ENCODE results near the gene ANO3.
"Not testable (repeated sequence)": the region's sequence is repeated elsewhere in the genome, so short reads cannot be mapped to it uniquely, and the experiment has no call there.

The ANO3 gene

DNA sequence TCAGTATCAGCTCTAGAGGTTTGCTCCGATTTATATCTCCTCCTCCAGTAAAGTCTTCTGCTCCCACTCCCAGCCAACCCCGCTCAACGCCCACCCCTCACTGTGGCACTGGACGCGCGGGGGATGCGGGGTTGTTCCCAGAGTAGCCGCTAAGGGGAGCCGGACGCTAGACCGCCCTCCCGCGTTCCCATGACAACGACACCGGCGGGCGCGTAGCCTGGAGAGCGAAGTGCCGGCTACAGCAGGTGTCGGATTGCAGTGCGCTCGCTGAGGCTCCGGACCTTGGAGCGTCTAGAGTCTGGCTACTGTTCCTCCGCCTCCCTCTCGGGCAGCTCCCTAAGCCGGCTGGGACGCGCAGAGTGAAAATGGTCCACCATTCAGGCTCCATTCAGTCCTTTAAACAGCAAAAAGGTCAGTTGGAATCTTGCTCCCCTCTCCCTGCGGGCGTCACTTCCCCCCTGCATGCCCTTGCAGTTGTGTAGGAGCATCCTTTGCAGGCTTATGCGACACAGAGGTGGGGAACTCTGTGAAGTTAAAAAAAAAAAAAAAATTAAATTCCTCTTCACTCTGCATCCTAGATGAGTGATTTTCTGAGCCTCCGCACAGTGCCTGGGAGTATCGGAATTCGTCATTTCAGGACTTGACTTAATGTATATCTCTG is at the start of gene ANO3:
TSS of gene ANO3 (plus strand) at position 220 of the 661 bp plus-strand sequence. CDS start at position 366, 146 bp downstream.
- no peak for DNase-seq (ENCODE audit: low read depth, low spot score)

DNA sequence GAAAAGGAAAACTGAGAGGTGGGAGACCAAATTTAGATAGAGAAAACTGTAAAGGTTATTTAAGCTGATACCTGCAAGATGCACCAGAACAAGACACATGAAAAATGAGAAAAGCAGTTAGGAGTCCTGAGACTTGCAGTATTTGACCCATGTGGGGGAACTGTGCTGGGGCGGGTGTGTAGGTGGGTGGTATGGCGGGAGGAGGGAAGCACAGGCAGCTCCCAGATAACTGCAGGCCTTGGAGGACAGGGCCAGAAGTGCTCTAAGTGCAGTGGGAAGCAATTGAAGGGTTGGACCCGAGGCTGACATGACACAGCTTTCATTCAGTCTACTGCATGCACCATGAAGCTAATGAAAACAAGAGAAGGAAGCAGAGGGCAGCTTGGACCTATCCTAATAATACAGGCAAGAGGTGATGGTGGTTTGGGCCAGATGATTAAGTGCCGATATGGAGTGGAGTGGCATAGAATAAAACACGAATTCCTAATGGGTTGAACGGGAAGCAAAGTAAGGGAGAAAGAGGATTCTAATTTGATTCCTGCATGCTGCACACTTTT is 48.0 kb upstream of the ANO3 start:
- DNase-seq (ENCODE audit: low read depth, low spot score): no peak

- no peak for DNase-seq (ENCODE audit: low read depth, low spot score)
Measured at GRCh38 chr11:26285608-26286007, 46.3 kb upstream of the ANO3 start.

GRCh38 chr11:26286472-26287066 is 45.4 kb upstream of the ANO3 start:
- DNase-seq (ENCODE audit: low read depth, low spot score): no peak

DNA sequence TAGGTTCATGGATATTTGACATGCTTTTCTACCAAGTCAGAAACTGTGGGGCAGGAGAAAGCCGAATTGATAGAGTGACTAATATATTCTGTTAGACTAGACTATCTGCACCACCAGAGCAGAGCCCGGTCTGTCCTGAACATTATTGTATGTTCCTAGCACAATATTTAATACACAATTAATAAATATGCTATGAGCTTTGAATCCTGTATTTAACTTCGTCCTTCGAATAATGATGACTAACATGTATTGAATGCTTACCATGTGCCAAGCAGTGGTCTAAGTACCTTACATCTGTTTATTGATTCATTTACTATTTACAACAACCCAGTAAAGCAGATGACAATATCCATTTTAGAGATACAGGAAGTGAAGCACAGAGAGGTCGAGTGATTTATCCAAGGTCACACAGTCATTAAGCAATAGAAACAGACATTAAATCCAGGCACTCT is 44.8 kb upstream of the ANO3 start:
- DNase-seq (ENCODE audit: low read depth, low spot score): no peak

DNA sequence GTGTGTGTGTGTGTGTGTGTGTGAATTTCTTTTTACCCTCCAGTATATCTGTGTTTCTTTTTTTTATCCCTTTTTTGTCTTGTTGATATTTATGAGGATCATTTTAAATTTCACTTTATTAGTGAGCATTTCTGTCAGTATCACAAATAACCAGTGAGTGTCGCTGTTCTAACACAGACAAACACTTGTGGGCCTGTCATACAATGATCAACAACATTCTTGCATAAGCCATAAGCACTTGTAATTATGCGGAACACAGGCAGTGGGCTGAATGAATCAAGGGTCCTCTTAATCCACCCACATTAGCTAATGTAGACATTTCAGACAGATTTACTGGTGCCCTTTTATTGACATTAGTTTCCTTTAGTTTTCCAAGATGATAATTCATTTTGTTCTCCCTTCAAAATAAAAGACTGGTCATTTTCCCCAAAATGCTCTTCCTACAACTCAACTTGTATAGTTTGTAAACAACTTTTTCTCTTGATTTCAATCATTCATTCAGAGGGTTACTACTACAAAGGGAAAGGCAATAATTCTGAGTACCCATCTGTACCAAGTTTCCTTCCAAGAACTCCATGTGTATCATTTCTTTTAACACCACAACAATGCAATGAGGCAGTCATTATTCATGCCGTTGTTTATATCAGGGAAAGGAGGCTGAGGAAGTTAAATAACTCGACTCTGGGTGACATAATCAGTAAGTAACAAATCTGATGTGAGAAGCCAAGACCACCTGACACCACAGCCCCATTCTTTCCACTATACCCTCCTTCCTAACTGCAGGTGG is 34.5 kb upstream of the ANO3 start:
- DNase-seq (ENCODE audit: low read depth, low spot score): no peak

- not testable (repeated sequence) for DNase-seq (ENCODE audit: low read depth, low spot score)
Measured at GRCh38 chr11:26316372-26316771, 15.6 kb upstream of the ANO3 start.

DNA sequence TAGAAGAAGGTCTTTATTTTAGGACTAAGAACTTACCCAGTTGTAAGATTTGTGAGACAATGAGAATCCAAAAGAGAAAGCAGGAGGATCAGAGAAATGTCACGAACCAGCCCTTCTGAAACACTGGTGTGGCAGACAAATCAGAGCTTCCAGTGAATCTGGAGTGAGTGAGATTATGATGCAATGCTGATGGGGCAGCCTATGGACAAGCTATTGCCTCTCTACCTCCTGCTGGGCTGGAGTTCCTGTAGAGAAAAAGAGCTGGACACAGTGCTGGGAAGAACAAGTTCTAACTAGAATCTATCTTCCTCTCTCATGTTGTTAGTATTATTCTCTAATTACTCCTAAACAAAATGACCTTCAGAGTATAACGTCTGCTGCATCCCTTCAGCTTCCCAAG is 12.0 kb upstream of the ANO3 start:
- no peak for DNase-seq (ENCODE audit: low read depth, low spot score)

GRCh38 chr11:26321516-26321915 is 10.4 kb upstream of the ANO3 start:
- no peak for DNase-seq (ENCODE audit: low read depth, low spot score)

- DNase-seq (ENCODE audit: low read depth, low spot score): no peak
Measured at GRCh38 chr11:26322335-26323067, 9.4 kb upstream of the ANO3 start.

DNA sequence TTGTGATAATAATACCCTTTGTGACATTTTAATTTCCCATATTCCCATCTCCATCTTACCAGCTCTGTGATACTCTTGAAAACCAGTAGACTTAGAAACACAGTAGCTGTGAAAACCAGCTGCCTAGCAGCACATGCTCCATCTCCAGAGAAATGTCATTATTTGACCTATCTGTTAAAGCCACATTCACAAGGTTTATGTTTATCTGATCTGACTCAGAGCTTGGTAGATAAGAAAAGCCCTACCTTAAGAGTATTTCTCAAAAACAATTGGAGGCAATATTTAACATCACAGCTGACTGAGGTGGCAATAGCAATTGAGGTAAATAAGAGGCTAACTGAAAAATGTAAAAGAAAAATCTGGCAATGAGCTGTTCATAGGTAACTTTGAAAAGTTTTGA is 8.1 kb upstream of the ANO3 start:
- DNase-seq (ENCODE audit: low read depth, low spot score): no peak

- DNase-seq (ENCODE audit: low read depth, low spot score): no peak
Measured at GRCh38 chr11:26324270-26324669, 7.7 kb upstream of the ANO3 start.

DNA sequence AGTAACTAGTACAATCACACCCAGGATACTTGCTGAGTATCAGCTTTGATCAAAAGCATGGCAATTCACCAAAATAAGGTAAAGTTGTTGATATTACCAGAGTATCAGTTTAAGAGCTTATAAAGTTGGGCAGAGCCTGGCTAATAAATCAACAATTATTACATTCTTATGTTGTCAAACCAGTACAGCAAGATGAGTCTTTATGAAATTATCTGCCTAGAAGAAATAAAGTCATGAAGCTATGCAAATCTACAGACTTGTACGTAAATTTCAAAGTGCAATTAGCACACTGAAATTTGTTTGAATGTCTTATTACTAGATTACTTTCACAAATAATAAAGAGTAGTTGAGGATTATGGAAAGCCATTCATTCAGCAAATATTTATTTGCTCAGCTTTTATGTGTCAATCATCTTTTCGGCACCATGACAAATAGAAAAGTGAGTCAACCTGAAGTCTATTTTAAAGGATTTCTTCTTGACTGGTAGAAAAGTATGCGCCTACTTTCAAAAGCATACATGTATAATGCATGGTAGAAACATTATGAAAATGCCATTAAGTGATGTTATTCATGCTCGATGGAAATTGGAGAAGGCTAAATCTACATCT is 5.0 kb upstream of the ANO3 start:
- DNase-seq (ENCODE audit: low read depth, low spot score): no peak

- no peak for DNase-seq (ENCODE audit: low read depth, low spot score)
Measured at GRCh38 chr11:26329206-26329605, 2.7 kb upstream of the ANO3 start.

DNA sequence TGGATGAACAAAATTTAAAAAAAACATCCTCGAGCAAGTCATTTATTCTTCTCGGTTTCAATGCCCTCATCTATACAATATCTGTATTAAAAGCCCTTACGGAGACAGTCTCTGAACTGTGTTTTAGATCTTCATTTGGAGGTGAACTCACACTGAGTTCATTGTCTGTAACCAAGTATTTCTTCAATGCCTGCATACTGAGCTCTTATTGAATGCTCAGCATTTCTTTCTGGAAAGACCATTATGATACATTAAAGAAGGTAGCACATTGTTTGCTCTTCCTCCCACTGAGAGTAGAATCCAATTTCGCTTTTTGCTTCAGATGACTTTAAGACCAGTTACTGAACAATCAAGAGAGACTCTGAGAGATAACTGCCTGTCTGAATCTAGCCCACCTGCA is 1.7 kb upstream of the ANO3 start:
- no peak for DNase-seq (ENCODE audit: low read depth, low spot score)

DNA sequence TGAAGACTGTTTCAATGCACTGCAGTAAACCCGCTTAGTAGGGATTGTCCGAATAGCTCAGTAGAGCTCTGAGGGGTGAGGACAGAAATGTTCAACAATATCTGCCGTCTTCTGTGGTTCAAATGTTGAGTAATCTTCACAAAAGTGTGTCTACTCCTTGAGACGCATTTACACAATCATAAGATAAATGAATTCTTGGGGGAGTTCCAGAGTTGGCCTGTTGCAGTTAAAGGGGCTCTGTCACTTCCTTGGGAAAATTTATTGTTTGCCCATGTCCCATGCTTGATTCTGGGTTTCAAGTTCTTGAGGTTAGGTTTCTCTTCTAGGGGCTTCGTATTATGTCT is 614 bp downstream of the ANO3 start:
- no peak for DNase-seq (ENCODE audit: low read depth, low spot score)

GRCh38 chr11:26333906-26334305 is 2.0 kb downstream of the ANO3 start:
- no peak for DNase-seq (ENCODE audit: low read depth, low spot score)

DNA sequence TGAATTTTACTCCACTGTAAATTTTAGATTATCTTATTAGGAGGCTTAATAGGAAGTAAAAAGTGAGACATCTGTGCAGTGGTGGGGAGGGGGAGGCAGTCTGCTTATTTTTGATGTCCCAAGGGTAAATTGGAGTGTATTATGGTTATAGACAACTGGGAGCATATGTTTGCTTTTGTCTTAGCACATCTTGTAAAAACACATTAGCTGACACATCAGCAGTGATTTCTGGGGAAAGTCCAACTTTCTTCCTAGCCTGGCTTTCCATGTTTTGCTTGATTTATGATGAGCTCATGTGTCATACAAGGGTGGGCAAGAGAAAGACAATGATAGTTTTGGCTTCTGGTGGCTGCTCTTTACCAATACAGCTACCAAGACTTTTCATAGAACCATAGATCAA is 4.0 kb downstream of the ANO3 start:
- DNase-seq (ENCODE audit: low read depth, low spot score): no peak

GRCh38 chr11:26344647-26345046 is 12.7 kb downstream of the ANO3 start:
- DNase-seq (ENCODE audit: low read depth, low spot score): no peak

- DNase-seq (ENCODE audit: low read depth, low spot score): no peak
Measured at GRCh38 chr11:26348776-26349175, 16.8 kb downstream of the ANO3 start.

DNA sequence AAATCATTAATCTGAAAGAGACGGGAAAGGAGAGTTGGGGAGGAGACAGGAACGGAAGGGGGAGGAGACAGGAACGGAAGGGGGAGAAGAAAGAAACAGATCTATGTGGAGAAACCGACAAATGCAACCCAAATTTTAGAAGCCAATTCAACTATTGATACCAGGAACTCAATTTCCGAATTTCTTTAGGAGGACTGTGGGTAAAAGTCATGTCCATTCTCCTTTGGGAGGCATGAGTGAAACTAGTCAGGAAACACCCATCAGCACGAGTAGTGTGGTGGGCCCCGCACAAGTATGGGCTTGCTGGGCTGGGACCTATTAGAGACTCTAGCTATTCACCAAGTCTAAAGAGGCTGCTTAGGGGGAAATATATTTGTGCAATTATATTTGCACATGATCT is 18.1 kb downstream of the ANO3 start:
- DNase-seq (ENCODE audit: low read depth, low spot score): no peak

GRCh38 chr11:26353010-26353409 is 21.1 kb downstream of the ANO3 start:
- no peak for DNase-seq (ENCODE audit: low read depth, low spot score)

Data from activated CD4-positive, CD25-positive, alpha-beta regulatory T cell treated with anti-CD3 and anti-CD28 coated beads, Interleukin-2, amount 50 U/mL, for 16 hours (primary cell).